Cerebellar cortex (tissue), 1 donor: ENCODE measurements around the gene COMT.

Experiments
- DNase-seq: peaks from one replicate; pipeline ENCODE4 v3.0.0-alpha.2; 2015; ENCODE audit warnings: low spot score

COMT gene

GRCh38 chr22:19981961-19982920 lies 40.7 kb downstream of the COMT start:
- DNase-seq: no peak

- DNase-seq: no peak
Measured at GRCh38 chr22:19982991-19983578, 41.5 kb downstream of the COMT start.

GRCh38 chr22:19983741-19984140 lies 42.2 kb downstream of the COMT start:
- DNase-seq: no peak

GRCh38 chr22:19984201-19984753 lies 42.7 kb downstream of the COMT start:
- no peak for DNase-seq

- DNase-seq: no peak
Measured at GRCh38 chr22:19984851-19985811, 43.6 kb downstream of the COMT start.

- DNase-seq: no peak
Measured at GRCh38 chr22:19986011-19986409, 44.4 kb downstream of the COMT start.

GRCh38 chr22:19986410-19987341 lies 45.1 kb downstream of the COMT start:
- DNase-seq: peak; percentile 62

GRCh38 chr22:19987394-19988306 lies 46.1 kb downstream of the COMT start:
- no peak for DNase-seq

GRCh38 chr22:19988331-19988808 lies 46.8 kb downstream of the COMT start:
- DNase-seq: no peak

- DNase-seq: no peak
Measured at GRCh38 chr22:19988965-19989724, 47.6 kb downstream of the COMT start.

GRCh38 chr22:19989725-19990067 lies 48.1 kb downstream of the COMT start:
- no peak for DNase-seq

GRCh38 chr22:19990188-19990587 lies 48.6 kb downstream of the COMT start:
- no peak for DNase-seq

GRCh38 chr22:19990609-19991394 lies 49.2 kb downstream of the COMT start:
- DNase-seq: no peak

- no peak for DNase-seq
Measured at GRCh38 chr22:19991395-19991644, 49.7 kb downstream of the COMT start.

GRCh38 chr22:19991645-19992451 lies 50.3 kb downstream of the COMT start:
- no peak for DNase-seq

- no peak for DNase-seq
Measured at GRCh38 chr22:19992481-19992911, 50.9 kb downstream of the COMT start.

GRCh38 chr22:19992921-19993355 lies 51.4 kb downstream of the COMT start:
- DNase-seq: no peak
